Hematopoietic multipotent progenitor cell treated with erythropoietin and hydrocortisone succinate and interleukin-3 and kit ligand, for 15 days (in vitro differentiated cells): ENCODE results near the gene KPNA2.
"Not testable (repeated sequence)": the region's sequence is repeated elsewhere in the genome, so short reads cannot be mapped to it uniquely, and the experiment has no call there.

Source experiments
- DNase-seq: peaks from one replicate; pipeline ENCODE4 v3.0.0-alpha.2; 2015; ENCODE audit warnings: low spot score

KPNA2 gene

GRCh38 chr17:68035523-68036303, at the start of gene KPNA2:
Gene KPNA2, plus strand, starts transcription at chr17:68035735. Its CDS starts 1,398 bp downstream, at chr17:68037133.
- peak; percentile 97 for DNase-seq

GRCh38 chr17:67990909-67991308, 44.6 kb upstream of the KPNA2 start:
- no peak for DNase-seq

DNA sequence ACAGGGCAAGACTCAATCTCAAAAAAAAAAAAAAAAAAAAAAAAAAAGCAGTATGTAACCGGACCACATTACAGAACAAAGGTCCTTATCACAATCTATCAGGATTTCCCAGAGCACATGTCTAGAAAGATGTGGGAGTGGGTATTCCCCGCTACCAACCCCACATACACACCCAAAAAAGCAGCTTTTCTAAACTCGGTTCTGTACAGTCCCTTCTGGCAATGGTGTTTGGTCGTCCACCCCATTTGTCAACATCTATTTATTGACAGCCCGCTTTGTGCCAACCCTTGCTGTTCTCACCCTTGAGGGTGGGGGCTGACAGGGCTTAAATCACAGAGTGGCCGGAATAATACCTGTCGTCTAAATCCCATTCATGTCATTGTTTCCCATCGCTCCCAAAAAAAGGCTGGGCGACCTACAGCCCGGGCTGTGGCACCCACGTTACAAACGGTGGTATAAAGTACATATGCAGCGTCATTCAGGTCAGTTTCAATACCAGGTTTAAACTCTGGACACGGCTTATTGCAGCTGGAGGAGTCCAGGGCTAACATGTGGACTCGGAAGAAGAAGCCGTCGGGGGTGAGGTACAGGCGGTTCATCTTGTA, 42.9 kb upstream of the KPNA2 start:
- no peak for DNase-seq

DNA sequence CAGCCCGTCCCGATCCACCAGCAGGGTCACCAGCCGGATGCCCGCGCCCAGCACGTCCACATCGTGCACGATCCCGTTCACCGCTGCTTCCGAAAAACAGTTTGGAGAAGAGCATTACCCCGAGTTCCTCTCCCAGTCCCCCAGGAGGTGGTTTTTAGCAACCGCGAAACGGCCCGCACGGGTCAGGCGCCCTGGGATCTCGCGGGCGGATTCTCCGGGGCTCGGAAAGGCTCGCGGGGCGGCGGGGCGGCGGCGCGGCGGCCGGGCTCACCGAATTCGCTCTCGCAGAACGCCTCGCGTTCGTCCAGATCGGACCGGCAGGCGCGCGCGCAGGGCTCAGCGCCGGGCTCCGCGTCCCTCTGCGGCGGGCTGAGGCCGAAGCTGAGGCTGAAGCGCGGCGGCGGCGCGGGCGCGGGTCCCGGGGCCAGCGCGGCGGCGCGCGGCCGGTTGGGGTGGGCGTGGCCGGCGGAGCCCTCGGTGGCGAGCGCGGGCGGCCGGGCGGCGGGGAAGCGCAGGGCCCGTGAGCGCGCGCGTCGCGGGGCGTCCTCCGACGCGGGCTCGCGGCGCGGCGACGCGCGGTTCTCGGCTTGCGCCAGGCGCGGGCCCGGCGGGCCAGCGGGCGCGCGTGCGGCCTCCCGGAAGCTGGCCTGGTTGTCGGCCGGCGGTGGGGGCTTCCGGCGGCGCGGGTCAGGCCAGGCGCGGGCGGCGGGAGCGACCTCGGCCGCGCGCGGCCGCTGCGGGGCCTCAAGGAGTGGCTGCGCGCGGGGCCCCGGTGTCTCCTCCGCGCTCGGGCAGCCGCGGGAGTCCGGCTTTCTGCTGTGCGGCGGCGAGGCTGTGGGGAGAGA, 42.2 kb upstream of the KPNA2 start:
- DNase-seq = peak; percentile 85

DNA sequence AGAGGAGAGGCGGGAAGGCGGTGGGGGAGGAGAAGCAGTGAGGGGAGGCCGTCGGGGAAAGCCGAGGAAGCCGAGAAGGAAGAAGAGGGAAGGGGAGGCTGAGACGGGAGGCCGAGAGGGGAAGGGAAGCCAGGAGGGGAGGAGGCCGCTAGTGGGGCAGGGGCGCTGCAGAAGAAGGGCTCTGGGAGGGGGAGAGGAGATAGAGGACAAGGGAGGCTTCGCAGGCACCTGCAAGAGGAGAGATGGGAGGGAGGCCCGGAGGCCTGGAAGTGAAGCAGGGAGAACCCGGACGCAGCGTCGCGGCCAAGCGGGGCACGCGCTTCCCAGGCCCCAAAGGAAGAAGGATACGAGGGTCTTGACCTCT, 41.6 kb upstream of the KPNA2 start:
- no peak for DNase-seq

DNA sequence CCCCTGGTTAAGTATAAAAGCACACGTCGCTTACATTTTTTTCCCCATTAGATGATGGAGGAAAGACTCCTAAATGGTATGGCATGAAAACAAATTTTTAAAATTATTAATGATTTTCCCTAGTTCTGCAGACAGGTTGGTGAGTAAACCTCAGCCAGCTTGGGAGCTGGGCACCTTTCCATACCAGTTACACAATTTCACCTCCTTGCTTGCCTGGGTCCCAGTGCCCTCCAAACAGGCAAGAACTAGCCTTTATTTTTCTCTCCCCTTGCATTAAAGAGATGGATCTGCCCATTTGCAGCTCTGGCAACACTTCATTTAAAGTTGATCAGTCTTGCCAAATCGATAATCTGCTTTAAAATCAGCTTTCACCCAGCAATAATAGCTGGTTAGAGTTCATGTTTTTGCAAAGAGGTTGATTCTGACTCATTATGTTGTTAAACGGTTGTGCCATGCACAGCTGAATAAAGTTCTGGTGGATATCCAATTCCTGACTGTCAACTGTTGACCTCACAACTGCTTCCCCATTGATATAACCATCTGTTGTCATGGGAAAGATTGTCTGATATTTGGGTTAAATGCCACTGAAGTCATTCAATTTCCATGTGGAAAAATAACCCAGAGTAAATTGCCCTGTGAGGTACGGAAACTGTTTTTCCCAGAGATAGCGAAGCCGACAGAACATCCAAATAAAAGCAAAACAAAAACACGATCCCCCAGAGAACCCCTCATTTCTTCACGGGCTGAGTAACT, 40.5 kb upstream of the KPNA2 start:
- peak; percentile 14 for DNase-seq

DNA sequence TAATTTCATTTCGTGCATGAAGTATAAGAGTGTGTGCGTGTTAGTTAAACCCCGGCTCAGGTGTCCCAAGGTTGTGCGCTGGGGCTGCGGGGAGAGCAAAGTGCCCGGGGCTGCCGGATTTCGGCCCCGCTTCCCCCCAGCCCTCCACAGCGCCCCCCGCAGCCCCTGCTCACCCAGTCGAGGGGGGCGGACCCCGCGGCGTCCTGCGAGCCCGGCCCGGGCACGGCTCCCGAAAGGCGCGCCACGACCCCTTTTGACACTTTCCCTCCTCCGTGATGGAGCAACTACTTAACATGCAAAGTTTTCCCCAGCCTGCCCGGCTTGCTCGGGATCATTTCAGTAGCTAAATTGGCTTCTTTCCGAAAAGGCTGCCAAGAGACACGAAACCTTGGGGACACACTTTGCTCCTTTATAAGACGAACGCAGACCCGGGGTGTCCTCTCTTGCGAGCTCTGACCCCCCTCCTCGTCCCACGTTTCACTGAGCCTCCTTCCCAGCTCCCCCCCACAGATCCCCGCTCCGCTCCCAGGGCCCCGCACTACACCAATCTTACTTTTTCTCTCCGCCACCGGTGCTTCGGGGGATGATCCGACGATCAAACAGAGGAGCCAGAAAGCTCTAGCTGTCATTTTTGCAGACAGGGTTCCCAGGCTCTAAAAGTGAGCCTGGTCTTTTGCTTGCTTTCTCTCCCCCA, 39.8 kb upstream of the KPNA2 start:
- peak; percentile 11 for DNase-seq

DNA sequence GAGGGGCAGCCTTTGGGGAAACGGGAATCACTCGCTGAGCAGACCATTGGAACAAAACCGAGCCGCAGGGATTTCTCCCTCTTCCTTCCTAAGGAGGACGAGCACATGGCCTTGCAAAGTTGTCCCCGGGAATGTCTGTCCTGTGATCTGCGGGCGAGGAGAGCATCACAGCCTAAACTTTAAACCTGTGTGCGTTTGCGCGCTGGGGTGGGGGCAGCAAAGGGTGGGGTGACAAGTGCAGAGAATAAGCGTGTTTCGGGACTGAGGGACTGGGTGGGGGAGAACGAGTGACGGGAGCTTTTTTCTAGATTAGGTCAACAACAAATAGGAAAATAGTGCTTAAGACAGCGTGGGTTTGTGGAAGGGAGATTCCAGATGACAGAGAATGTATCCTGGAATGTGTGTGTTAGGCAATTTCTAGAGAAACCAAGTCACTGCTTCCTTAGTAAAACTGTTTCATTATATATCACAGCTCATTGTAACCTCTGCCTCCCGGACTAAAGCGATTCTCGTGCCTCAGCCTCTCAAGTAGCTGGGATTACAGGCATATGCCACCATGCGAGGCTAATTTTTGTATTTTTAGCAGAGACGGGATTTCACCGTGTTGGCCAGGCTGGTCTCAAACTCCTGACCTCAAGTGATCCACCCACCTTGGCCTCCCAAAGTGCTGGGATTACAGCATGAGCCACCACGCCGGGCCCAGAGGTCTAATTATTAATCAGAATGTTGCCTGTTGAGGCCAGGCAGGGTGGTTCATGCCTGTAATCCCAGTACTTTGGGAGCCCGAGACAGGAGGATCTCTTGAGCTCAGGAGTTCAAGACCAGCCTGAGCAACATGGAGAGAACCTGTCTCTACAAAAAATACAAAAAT, 39.0 kb upstream of the KPNA2 start, which contains the start of gene C17orf58:
C17orf58 (minus strand) TSS at position 169 of the 871 bp plus-strand sequence. CDS start 271 bp downstream, outside the sequence.
- DNase-seq = peak; percentile 8

DNA sequence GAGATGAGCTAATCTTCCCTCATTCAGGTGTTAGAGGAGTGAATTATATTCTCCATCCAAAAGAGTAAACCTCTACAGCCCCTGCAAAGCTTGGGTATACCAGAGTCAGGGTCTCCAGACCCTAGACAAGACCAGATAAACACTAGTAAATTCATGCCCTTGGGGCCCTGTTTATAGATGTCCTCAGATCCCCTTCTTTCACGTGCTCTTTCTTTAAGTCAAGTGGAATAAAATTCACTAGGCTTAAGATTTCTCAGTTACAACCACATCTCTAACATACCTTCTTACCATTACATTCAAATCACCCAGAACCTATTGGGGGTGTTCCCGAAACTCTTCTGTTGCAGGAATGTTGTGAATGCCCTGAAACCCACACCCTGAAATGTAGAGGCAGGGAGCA, 37.1 kb upstream of the KPNA2 start:
- no peak for DNase-seq

DNA sequence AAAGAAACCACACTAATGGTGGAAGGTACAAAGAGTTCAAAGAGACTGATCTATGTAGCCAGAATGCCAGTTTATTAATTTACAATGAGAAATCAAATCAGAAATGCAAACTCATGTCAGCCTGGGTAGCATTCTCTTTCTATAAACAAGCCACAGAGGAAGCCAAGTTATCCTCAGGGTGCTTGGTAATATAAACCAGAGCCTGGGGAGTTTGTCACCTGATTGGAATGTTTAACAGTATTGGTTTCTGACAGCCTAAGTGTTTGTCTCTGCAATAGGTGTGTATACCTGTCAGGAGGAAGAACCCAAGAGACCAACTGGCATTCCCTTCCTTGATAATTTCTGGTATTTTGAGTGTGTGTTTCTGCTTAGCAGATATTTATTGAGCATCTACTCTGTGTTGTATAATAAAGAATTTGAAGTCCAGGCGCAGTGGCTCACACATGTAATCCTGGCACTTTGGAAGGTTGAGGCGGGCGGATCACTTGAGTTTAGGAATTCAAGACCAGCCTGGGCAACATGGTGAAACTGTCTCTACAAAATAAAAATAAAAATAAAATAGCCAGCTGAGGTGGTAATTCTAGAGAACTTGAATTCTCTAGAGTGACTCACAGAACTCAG, 36.1 kb upstream of the KPNA2 start:
- no peak for DNase-seq

GRCh38 chr17:68004201-68004600, 31.3 kb upstream of the KPNA2 start:
- no peak for DNase-seq

DNA sequence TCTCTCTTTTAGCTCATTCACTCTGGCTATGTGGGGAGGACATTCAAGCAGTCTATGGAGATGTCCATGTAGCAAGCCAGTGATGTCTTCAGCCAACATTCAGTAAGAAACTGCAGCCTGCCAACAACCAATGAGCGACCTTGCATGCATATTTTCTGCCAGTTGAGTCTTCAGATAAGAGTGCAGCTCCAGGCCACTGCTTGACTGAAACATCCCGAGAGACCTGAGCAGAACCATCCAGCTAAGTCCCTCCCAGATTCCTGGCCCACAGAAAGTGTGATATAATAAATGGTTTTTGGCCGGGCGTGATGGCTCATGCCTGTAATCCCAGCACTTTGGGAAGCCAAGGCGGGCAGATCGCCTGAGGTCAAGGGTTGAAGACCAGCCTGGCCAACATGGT, 28.7 kb upstream of the KPNA2 start:
- no peak for DNase-seq

DNA sequence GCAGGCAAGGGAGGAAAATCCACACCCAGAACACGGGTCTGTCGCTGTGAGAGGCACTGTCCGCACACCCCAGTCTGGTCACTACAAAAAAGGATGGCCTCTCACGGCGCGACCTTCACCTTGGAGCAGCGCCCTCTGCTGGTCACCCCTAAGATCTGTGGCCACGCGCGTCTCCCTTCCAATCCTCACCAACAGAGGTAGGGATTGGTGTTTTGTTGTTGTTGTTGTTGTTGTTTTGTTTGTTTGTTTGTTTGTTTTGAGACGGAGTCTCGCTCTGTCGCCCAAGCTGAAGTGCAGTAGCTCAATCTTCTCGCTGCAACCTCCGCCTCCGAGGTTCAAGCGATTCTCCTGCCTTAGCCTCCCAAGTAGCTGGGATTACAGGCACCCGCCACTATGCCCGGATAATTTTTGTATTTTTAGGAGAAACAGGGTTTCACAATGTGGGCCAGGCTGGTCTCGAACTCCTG, 24.3 kb upstream of the KPNA2 start:
- peak; percentile 76 for DNase-seq

DNA sequence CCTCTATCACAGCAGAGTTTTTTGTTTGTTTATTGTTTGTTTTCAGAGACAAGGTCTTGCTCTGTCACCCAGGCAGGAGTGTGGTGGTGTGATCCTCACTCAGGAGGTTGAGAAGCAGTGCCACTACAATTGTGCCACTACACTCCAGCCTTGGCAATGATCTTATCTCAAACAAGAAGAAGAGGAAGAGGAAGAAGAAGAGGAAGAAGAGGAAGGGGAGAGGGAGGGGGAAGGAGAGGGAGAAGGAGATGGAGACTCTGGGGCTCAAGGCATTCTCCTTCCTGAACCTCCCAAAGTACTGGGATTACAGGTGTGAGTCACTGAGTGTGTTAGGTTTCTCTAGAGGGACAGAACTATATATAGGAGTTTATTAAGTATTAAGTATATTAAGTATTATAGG, 22.1 kb upstream of the KPNA2 start:
- no peak for DNase-seq

GRCh38 chr17:68015081-68015723, 20.3 kb upstream of the KPNA2 start:
- no peak for DNase-seq

DNA sequence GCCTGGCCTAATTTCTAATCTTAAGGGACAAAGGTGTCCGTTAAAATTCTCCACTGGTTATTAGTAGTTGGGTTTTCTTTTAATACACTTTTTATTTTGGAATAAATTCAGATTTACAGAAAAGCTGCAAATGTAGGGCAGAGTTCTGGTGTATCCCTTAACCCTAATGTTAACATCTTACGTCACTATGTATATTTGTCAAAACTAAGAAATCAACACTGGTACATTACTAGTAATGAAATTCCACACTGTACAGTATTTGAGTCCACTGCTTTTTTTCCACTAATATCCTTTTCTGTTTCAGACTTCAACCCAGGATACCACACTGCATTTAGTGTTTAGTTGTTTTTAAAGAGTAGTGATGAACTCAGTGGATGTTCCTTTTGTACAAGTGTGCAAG, 18.7 kb upstream of the KPNA2 start:
- no peak for DNase-seq

DNA sequence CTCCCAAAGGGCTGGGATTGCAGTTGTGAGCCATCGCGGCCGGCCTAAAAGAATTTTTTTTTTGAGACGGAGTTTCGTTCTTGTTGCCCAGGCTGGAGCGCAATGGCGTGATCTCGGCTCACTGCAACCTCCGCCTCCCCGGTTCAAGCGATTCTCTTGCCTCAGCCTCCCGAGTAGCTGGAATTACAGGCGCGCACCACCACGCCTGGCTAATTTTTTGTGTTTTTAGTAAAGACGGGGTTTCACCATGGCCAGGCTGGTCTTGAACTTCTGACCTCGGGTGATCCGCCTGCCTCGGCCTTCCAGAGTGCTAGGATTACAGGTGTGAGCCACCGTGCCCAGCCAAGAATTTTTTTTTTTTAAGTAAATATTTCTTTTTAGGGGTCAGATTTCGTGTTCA, 17.0 kb upstream of the KPNA2 start:
- not testable (repeated sequence) for DNase-seq

- no peak for DNase-seq
Observed at GRCh38 chr17:68019336-68019674, 16.2 kb upstream of the KPNA2 start.

DNA sequence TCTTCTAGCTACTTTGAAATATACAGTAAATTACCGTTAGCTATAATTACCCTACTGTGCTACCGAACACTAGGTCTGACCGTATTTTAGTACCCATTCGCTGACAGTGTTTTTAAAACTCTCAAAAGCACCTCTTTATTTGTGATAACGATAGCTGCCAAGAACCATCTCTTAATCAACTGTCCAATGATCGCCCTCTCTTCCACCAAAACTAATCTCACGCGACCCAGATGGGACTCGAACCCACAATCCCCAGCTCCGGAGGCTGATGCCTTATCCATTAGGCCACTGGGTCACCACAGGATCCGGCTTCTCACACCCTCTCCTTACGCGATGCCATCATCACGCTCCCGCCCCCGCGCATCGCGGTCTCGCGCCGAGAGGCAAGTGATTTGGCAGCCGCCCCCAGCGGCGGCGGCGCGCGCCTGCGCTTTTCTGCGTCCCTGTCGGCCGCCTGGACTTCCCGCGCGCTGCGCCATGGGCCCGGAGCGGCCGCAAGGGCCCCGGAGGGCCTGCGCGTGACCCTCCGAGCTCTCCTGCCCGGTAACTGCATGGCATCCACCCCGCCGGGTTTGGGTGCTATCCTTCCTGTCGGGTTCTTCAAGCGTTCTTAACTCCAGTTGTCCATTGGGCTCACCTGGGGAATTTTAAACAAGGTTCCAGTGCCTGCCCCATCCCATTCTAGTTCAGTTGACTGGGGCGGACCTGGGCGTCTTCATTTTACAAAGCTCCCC, 15.7 kb upstream of the KPNA2 start:
- peak; percentile 94 for DNase-seq
